Activated B cell treated with CpG ODN at 0.5 μM for 24 hours (primary cell): Measurements from ENCODE around the gene ANKRD65. TPM values are rescaled to one million over a fixed set of nuclear protein-coding genes. Genes with fewer than 3 reads are reported as not detected.
"Not testable (repeated sequence)": the region's sequence is repeated elsewhere in the genome, so short reads cannot be mapped to it uniquely, and the experiment has no call there.

Source experiments
- ATAC-seq: fragments of 200-7000 bp; cut with Tn5 transposase; one replicate; pipeline ENCODE4 v1.10.0; 2021; ENCODE audit warnings: low read depth, mild to moderate bottlenecking, moderate library complexity
- CTCF ChIA-PET: fragments of 350-600 bp; sonication (Branson Sonifier 250); formaldehyde crosslinking; loops from one replicate; lab custom pipeline; 2021; ENCODE audit warnings: antibody characterized with exemption; lab: Charles Lee
- POLR2A ChIA-PET: fragments of 350-600 bp; sonication (Branson Sonifier 250); formaldehyde crosslinking; loops from one replicate; lab custom pipeline; 2021; ENCODE audit warnings: antibody characterized with exemption; lab: Charles Lee
- DNase-seq: peaks from one replicate; pipeline ENCODE4 v3.0.0; 2022
- H3K27ac Mint-ChIP-seq: one replicate; pipeline ENCODE4 v1.8.0; 2020; ENCODE audit warnings: mixed read lengths
- H3K27me3 Mint-ChIP-seq: one replicate; pipeline ENCODE4 v1.8.0; 2021; ENCODE audit warnings: mixed read lengths
- H3K36me3 Mint-ChIP-seq: one replicate; pipeline ENCODE4 v1.8.0; 2021; ENCODE audit warnings: low read depth, mixed read lengths
- H3K4me1 Mint-ChIP-seq: one replicate; pipeline ENCODE4 v1.8.0; 2021; ENCODE audit warnings: mixed read lengths
- H3K4me3 Mint-ChIP-seq: one replicate; pipeline ENCODE4 v1.8.0; 2020; ENCODE audit warnings: mild to moderate bottlenecking, mixed read lengths
- H3K9me3 Mint-ChIP-seq: one replicate; pipeline ENCODE4 v1.8.0; 2020; ENCODE audit warnings: mixed read lengths
- intact Hi-C: fragments of 100-400 bp; cut with micrococcal nuclease; formaldehyde crosslinking; loops from one replicate; pipeline ENCODE4 v1.15.1; 2024
- total RNA-seq: library from RNA; stranded (reverse); gene quantifications from 2 replicates; pipeline ENCODE4 v1.2.3, GENCODE V29; 2022
- TF ChIP-seq, protein P1 (sequence below): fragments of 200-600 bp; IDR thresholded peaks from one replicate; pipeline ENCODE4 v1.8.0; 2022; ENCODE audit warnings: antibody characterized with exemption, mild to moderate bottlenecking

The ANKRD65 gene
- total RNA-seq, 1 donor from 2014 or later, result 0.13 TPM

DNA sequence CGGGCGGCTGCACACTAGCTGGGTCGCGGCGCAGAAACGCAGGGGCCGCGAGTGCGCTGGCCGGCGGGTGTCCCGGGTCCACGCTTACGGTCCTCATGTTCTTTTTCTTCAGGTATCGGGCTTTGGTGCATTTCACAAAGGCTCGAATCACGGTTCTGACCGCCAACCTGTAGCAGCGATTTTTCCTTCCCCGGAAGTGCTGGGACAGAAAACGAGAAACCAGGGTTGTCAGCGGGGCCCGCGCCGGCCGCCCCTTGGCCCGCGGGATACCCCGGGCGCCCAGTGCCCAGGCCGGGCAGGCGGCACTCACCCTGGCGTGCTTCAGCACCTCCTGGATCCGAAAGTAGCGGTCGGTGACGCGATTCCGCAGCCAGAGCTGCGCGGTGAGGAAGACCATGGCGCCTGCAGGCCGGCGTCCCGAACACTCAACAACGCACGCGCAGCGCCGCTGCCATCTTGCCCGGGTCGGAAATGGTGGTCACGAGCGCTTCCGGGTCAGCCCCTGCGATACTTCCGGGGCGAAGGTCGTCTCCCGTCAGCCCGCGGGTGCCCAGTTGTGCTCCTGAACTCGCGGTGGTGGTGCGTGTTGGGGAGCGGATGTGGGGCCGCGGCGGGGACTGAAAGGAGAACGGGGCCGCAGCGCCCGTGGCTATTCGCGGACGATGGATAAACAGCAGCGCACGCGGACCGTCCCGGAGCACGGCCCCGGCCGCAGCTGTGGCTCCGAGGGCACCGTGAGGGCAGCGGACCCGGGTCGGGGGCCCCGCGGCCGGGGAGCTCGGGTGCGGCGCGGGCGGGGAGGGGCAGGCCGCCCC, 14.0 kb downstream of the ANKRD65 start, which contains the start of gene MRPL20:
TSS of gene MRPL20 (minus strand) at position 473 of the 815 bp plus-strand sequence. CDS start at position 397, 76 bp downstream.
- TF ChIP-seq, protein P1, sequence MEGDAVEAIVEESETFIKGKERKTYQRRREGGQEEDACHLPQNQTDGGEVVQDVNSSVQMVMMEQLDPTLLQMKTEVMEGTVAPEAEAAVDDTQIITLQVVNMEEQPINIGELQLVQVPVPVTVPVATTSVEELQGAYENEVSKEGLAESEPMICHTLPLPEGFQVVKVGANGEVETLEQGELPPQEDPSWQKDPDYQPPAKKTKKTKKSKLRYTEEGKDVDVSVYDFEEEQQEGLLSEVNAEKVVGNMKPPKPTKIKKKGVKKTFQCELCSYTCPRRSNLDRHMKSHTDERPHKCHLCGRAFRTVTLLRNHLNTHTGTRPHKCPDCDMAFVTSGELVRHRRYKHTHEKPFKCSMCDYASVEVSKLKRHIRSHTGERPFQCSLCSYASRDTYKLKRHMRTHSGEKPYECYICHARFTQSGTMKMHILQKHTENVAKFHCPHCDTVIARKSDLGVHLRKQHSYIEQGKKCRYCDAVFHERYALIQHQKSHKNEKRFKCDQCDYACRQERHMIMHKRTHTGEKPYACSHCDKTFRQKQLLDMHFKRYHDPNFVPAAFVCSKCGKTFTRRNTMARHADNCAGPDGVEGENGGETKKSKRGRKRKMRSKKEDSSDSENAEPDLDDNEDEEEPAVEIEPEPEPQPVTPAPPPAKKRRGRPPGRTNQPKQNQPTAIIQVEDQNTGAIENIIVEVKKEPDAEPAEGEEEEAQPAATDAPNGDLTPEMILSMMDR, result no peak
- intact Hi-C loops, result loop anchor here (1.0 to 10.0 kb wide), 6 partner anchors 8 to 498 kb away; partner anchors contain the start of genes ATAD3B, AURKAIP1, CCNL2 and UBE2J2
- Mint-ChIP-seq H3K27me3 (no peaks in the 10 kb centered on the region), H3K9me3 (no peaks in the 10 kb centered on the region), H3K36me3 (peaks cover 48% of the 10 kb centered on the region), H3K27ac (peak within 1 kb of the TSS; percentile 89), H3K4me1 (peaks cover 38% of the 10 kb centered on the region), H3K4me3 (peak within 1 kb of the TSS; percentile 92)
- ATAC-seq (peak; percentile 93), DNase-seq (peak; percentile 92)
- POLR2A ChIA-PET, result interaction anchor here (0.5 to 3.7 kb wide), 14 partner anchors 8 to 460 kb away, joined by 3 to 44 read pairs (median 4); partner anchors contain the start of genes AURKAIP1, CCNL2, MIB2 and UBE2J2
- CTCF ChIA-PET, result interaction anchor here (0.6 to 0.9 kb wide), 2 partner anchors 9 to 32 kb away, joined by 3 read pairs; partner anchors contain the start of genes AURKAIP1 and CCNL2

DNA sequence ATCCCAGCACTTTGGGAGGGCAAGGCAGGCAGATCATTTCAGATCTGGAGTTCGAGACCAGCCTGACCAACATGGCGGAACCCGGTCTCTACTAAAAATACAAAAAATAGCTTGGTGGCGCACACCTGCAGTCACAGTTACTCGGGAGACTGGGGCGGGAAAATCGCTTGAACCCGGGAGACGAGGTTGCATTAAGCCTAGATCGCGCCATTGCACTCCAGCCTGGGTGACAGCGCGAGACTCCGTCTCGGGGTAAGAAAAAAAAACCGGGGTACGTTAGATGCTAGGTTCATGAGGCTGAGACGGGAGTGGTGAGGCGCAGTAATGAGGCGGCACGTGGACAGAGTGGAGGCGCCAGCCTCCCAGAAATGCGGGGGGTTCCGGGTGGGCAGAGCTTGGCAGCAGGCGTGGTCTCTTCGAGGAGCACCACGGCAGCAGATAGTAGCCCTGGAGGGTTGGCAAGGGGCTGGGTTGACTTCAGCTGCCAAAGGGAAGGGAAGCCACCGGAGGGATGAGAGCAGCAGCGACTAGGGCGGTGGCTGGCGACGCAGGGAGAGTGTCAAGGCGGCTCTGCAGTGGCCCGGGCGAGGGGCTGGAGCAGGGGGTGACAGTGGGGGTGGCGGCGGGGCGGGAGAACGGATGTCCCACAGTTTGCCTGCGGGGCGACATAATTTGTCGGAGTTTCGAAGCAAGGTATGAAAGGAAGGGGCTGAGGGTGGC, 14.8 kb downstream of the ANKRD65 start:
- DNase-seq, result no peak
- H3K36me3 Mint-ChIP-seq, result peaks cover 53% of the 10 kb centered on the region
- H3K4me3 Mint-ChIP-seq, result peak overlapping the region; percentile 92
- no peaks in the 10 kb centered on the region for H3K27me3 Mint-ChIP-seq
- TF ChIP-seq, protein P1, result no peak
- ChIA-PET POLR2A (interaction anchor here (0.9 to 3.7 kb wide), 3 partner anchors 7 to 387 kb away, joined by 3 to 44 read pairs (median 37); partner anchors contain the start of genes AURKAIP1 and CCNL2), CTCF (no interaction called here)
- ATAC-seq, result no peak
- intact Hi-C loops, result loop anchor here (2.0 to 10.0 kb wide), 3 partner anchors 29 to 499 kb away; partner anchors contain the start of genes ATAD3B and VWA1
- peak overlapping the region; percentile 82 for H3K27ac Mint-ChIP-seq
- H3K4me1 Mint-ChIP-seq, result peaks cover 44% of the 10 kb centered on the region
- no peaks in the 10 kb centered on the region for H3K9me3 Mint-ChIP-seq

DNA sequence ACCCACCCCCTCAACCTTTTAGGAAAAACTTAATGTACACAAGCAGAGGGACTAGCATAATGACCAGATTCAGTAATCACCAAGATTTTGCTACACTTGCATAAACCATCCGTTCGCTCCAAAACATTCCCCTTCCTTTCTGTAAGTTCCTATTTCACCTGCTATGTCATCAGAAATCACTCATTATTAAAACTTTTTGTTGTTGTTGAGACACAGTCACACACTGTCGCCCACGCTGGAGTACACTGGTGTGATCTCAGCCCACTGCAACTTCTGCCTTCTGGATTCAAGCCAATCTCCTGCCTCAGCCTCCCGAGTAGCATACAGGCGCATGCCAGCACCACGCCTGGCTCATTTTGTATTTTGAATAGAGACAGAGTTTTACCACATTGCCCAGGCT, 17.4 kb downstream of the ANKRD65 start:
- H3K27me3 Mint-ChIP-seq, result no peaks in the 10 kb centered on the region
- no peak for ATAC-seq
- DNase-seq, result no peak
- peaks cover 65% of the 10 kb centered on the region for H3K36me3 Mint-ChIP-seq
- TF ChIP-seq, protein P1, result no peak
- POLR2A ChIA-PET, result no interaction called here
- CTCF ChIA-PET, result no interaction called here
- no peaks in the 10 kb centered on the region for H3K9me3 Mint-ChIP-seq
- no peak overlapping the region for H3K4me3 Mint-ChIP-seq
- peak overlapping the region; percentile 41 for H3K27ac Mint-ChIP-seq
- intact Hi-C loops, result loop anchor here (10.0 kb wide), 1 partner anchor 501 kb away; no protein-coding TSS in a partner anchor
- peaks cover 49% of the 10 kb centered on the region for H3K4me1 Mint-ChIP-seq

DNA sequence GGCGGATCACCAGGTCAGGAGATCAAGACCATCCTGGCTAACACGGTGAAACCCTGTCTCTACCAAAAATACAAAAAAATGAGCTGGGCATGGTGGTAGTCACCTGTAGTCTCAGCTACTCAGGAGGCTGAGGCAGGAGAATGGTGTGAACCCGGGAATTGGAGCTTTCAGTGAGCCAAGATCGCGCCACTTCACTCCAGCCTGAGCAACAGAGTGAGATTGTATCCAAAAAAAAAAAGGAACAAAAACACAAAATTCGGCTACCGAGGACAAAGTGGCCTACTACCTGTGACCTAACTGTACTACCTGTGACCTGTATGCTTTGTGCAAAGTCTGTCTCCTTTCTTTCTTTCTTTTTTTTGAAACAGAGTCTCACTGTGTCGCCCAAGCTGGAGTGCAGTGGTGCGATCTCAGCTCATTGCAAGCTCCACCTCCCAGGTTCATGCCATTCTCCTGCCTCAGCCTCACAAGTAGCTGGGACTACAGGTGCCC, 18.1 kb downstream of the ANKRD65 start:
- ATAC-seq, H3K4me3 Mint-ChIP-seq, DNase-seq, CTCF ChIA-PET, H3K9me3 Mint-ChIP-seq, H3K27ac Mint-ChIP-seq, H3K27me3 Mint-ChIP-seq: not testable (repeated sequence)
- POLR2A ChIA-PET, result interaction anchor here (1.7 kb wide), 1 partner anchor 28 kb away, joined by 7 read pairs; the partner anchor contains the start of gene AURKAIP1
- peaks cover 50% of the 10 kb centered on the region for H3K4me1 Mint-ChIP-seq
- peaks cover 68% of the 10 kb centered on the region for H3K36me3 Mint-ChIP-seq
- intact Hi-C loops, result loop anchor here (10.0 kb wide), 1 partner anchor 502 kb away; no protein-coding TSS in a partner anchor
